ENCODE data around the gene ADAMTS6. TPM values are rescaled to one million over a fixed set of nuclear protein-coding genes. Genes with fewer than 3 reads are reported as not detected.

The ADAMTS6 gene
- total RNA-seq, 1 donor from 2014 or later: 1.5 TPM

DNA sequence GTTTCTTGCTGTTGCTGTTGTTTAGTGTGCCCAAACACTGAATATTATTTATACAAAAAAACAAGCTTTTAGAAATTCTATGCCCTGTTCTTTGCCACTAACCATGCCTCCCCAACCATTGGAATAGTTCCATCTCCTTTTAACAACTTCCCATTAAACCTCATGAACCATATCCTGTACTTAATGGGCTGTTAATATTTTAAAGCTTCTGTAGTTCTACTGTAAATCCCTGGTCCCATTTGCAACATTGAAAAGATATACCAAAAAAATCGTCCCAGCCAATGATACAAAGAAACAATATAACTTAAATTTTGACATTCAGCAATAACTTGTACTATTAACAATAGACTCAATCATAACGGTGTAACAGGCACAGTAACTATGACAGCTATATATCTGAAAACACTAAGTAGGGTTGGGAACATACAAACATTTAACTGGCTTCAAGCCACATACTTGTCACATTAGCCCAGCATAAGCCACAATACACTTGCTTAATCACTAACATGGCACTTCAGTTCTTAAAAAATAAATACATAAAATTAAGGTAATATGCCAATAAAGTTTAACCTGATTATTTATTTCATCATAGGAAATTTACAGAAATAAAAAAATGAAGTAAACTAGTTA, 86.1 kb downstream of the ADAMTS6 start:
- DNase-seq: no peak
- no peaks in the 10 kb centered on the region for H3K27me3 ChIP-seq (ENCODE audit: low read depth)
- H3K4me1 ChIP-seq: peaks cover 23% of the 10 kb centered on the region
- no peak overlapping the region for H3K27ac ChIP-seq (replicated peaks)
- intact Hi-C loops (cut with micrococcal nuclease): no loop called here
- H3K9me3 ChIP-seq (replicated peaks): no peaks in the 10 kb centered on the region
- no peak overlapping the region for H3K4me3 ChIP-seq
- no peaks in the 10 kb centered on the region for H3K36me3 ChIP-seq
- no peak for TF ChIP-seq CTCF (IDR thresholded peaks at IDR 0.05; ENCODE audit: borderline replicate concordance)

GRCh38 chr5:65394087-65394486, 87.6 kb downstream of the ADAMTS6 start:
- intact Hi-C loops (cut with micrococcal nuclease): no loop called here
- DNase-seq: peak; percentile 35
- TF ChIP-seq CTCF (IDR thresholded peaks at IDR 0.05; ENCODE audit: borderline replicate concordance): no peak

DNA sequence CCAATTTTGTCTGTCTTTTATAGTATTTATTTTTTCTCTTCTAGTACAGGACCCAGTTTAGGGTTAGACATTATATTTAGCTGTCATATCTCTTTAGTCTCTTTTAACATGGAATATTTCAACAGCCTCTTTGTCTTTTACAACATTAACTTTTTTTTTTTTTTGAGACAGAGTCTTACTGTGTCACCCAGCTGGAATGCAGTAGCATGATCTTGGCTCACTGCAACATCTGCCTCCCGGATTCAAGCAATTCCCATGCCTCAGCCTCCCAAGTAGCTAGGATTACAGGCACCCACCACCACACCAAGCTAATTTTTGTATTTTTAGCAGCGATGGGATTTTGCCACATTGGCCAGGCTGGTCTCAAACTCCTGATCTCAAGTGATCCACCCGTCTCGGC, 90.1 kb downstream of the ADAMTS6 start:
- no peak for DNase-seq
- Histone ChIP-seq H3K9me3 (replicated peaks) (no peaks in the 10 kb centered on the region), H3K27ac (replicated peaks) (no peak overlapping the region), H3K4me3 (no peak overlapping the region), H3K36me3 (no peaks in the 10 kb centered on the region), H3K27me3 (ENCODE audit: low read depth) (no peaks in the 10 kb centered on the region), H3K4me1 (peaks cover 23% of the 10 kb centered on the region)
- TF ChIP-seq CTCF (IDR thresholded peaks at IDR 0.05; ENCODE audit: borderline replicate concordance): no peak
- intact Hi-C loops (cut with micrococcal nuclease): no loop called here

More at GRCh38 chr5:65394087-65394486, 87.6 kb downstream of the ADAMTS6 start:
- H3K27me3 ChIP-seq (ENCODE audit: low read depth): no peaks in the 10 kb centered on the region
- peaks cover 23% of the 10 kb centered on the region for H3K4me1 ChIP-seq
- H3K27ac ChIP-seq (replicated peaks): no peak overlapping the region
- H3K9me3 ChIP-seq (replicated peaks): no peaks in the 10 kb centered on the region
- no peak overlapping the region for H3K4me3 ChIP-seq
- H3K36me3 ChIP-seq: no peaks in the 10 kb centered on the region

- Histone ChIP-seq H3K27me3 (ENCODE audit: low read depth) (no peaks in the 10 kb centered on the region), H3K36me3 (no peaks in the 10 kb centered on the region), H3K27ac (replicated peaks) (no peak overlapping the region), H3K9me3 (replicated peaks) (no peaks in the 10 kb centered on the region), H3K4me3 (no peak overlapping the region), H3K4me1 (peaks cover 14% of the 10 kb centered on the region)
- no peak for DNase-seq
- intact Hi-C loops (cut with micrococcal nuclease): no loop called here
- no peak for TF ChIP-seq CTCF (IDR thresholded peaks at IDR 0.05; ENCODE audit: borderline replicate concordance)
Observed at GRCh38 chr5:65390208-65390607, 91.5 kb downstream of the ADAMTS6 start.

- no peaks in the 10 kb centered on the region for H3K27me3 ChIP-seq (ENCODE audit: low read depth)
- no peak overlapping the region for H3K27ac ChIP-seq (replicated peaks)
- intact Hi-C loops (cut with micrococcal nuclease): no loop called here
- DNase-seq: no peak
- H3K9me3 ChIP-seq (replicated peaks): no peaks in the 10 kb centered on the region
- no peak overlapping the region for H3K4me3 ChIP-seq
- no peaks in the 10 kb centered on the region for H3K4me1 ChIP-seq
- no peaks in the 10 kb centered on the region for H3K36me3 ChIP-seq
- no peak for TF ChIP-seq CTCF (IDR thresholded peaks at IDR 0.05; ENCODE audit: borderline replicate concordance)
Observed at GRCh38 chr5:65383859-65384258, 97.9 kb downstream of the ADAMTS6 start.

Measured in left ventricle myocardium inferior (tissue), 1 donor.